NCI-H345 (cell line): ENCODE results near the gene FAM136A.
A peak's percentile ranks its signal among the peaks of the same experiment; 100 is the strongest.
"Not testable (repeated sequence)": the region's sequence is repeated elsewhere in the genome, so short reads cannot be mapped to it uniquely, and the experiment has no call there.

Experiments
- DNase-seq: peaks from one replicate; lab custom pipeline; 2025; lab: John Stamatoyannopoulos, UW

The FAM136A gene

DNA sequence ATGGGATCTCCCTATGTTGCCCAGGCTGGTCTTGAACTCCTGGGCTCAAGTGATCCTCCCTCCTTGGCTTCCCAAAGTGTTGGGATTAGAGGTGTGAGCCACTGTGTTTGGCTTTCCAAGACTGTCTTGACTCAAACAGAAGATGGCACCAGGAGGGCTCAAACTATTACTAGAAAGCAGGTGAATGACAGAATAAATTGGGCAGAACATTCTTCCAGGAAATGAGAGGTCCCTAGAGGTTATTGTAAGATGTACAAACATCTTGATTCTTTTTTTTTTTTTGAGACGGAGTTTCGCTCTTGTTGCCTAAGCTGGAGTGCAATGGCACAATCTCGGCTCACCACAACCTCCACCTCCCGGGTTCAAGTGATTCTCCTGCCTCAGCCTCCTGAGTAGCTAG is 4.0 kb downstream of the FAM136A start:
- not testable (repeated sequence) for DNase-seq

DNA sequence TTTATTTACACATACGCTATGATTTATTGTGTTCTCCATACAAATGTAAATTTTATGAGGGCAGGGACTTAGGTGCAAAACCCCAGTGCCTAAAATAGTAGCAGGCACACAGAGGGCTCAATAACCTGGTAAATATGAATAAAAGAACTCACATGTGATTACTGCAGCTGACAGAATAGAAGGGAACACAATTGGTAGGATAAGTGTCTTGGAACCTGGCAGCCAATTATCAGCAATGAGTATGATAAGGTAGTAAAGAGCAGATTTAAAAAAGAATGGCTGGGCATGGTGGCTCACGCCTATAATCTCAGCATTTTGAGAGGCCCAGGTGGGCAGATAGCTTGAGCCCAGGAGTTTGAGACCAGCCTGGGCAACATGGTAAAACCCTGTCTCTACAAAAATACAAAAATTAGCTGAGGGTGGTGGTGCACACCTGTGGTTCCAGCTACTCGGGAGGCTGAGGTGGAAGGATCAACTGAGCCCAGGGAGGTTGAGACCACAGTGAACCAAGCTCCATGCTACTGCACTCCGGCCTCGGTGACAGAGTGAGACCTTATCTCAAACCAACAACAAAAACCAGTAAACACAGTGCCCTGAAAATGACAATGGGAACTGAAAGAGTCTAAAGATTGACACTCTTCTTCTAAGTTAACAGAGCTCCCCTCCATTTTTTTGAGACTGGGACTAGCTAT is 18.2 kb downstream of the FAM136A start:
- no peak for DNase-seq

DNA sequence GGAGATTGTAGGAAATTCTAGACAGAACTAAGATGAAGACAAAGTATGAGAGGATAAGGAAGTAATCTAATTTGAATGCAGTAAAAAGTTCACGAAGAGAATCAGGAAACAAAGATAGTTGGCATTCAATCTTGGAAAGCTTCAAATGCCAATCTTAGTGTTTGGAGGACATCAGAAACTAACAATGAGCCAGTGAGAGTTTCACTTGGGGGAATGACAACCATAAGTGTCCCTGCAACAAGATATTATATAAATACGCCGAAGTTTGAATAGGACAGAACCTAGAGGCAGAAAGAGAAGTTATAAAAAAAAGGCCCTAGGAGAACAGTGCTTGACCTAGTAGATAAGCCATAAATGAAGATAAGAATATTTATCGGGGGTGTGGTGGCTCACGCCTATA is 19.4 kb downstream of the FAM136A start:
- no peak for DNase-seq

DNA sequence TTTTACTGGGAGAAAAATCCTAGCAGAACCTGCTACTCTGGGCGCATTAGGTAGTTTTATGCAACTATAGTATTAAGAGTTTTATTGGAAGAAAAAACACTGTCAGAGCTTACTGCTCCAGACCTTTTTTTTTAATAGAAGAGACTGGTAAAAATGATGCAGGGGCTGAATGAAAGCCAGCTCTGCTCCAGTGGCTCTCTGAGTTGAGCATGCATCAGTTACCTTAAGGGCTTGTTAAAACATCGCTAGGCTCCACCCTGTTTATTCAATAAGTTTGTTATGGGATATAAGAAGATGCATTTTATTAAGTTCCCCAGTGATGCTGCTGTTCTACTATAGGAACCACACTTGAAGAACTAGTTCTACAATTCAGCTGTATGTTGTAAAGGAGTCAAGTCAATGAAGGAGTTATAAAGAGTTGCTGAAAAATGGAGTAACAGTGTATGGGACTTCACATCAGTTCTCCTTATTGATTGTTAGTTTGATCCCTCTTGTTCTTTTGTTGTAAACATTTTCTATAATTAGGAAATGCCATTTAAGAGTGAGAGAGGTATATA is 21.5 kb downstream of the FAM136A start:
- no peak for DNase-seq

DNA sequence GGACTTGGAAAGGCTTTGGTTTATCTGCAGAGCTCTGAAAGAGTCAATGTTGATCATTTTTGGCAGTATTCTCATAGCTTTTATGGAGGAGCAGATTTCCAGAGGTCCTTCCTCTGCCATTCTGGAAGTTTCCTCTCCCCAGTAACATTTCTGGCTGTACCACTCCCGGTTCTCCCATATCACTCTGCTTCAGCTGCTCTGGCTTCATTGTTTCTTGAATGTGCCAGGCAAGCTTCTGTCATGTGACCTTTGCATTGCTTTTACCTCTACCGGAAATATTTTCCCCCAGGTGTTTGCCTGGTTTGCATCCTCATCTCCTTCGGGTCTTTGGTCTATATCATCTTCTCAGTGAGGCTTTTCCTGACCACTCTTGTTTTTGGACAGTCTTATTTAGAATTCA is 31.5 kb downstream of the FAM136A start:
- DNase-seq, result no peak

DNA sequence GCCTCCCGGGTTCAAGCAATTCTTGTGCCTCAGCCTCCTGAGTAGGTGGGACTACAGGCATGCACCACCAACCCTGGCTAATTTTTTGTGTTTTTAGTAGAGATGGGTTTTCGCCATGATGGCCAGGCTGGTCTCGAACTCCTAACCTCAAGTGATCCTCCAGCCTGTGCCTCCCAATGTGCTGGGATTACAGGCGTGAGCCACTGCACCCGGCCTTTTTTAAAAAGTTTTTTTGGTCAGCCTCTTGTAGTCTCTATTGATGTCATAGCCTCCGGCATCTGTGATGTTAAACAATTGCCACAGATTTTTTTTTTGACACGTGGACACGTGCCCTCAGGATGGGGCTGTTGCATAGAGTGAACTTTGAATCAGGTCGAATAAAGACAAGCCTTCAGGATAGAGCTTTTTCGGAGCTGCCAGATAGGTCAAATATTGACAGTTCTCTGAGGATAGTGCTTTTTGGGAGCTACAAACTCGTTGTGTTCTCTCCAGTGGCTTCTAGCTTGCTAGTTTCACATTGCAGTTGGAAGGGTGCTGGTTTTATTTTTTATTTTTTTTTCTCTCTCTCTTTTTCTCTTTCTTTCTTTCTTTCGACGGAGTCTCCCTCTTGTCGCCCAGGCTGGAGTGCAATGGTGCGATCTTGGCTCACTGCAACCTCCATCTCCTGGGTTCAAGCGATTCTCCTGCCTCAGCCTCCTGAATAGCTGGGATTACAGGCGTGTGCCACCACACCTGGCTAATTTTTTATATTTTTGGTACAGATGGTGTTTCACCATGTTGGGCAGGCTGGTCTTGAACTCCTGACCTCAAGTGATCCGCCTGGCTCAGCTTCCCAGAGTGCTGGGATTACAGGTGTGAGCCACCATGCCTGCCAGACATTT is 32.2 kb downstream of the FAM136A start:
- DNase-seq, result not testable (repeated sequence)

DNA sequence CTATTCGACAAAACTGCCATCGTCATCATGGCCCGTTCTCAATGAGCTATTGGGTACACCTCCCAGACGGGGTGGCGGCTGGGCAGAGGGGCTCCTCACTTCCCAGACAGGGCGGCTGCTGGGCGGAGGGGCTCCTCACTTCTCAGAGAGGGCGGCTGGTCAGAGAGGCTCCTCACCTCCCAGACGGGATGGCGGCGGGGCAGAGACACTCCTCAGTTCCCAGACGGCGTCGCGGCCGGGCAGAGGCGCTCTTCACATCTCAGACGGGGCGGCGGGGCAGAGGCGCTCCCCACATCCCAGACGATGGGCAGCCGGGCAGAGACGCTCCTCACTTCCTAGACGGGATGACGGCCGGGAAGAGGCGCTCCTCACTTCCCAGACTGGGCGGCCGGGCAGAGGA is 34.9 kb downstream of the FAM136A start:
- not testable (repeated sequence) for DNase-seq

DNA sequence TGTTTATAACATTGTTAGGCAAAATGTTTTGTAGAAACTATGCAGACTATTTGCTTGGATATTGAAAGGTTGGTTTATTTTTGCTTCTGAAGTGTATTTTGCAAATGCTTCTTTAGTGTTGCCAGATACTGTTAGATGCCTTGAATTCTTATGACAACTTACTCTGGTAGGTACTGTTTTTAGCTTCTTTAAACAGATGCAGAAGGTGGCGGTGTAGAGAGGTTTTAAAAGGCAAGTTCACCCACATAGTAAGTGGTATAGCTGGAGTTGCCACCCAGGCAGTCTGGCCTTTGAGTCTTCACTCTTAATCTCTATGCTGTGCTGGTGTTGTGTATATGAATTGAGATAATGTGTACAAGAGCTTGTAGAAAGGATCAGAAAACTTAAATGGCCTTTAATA is 40.4 kb downstream of the FAM136A start:
- no peak for DNase-seq

DNA sequence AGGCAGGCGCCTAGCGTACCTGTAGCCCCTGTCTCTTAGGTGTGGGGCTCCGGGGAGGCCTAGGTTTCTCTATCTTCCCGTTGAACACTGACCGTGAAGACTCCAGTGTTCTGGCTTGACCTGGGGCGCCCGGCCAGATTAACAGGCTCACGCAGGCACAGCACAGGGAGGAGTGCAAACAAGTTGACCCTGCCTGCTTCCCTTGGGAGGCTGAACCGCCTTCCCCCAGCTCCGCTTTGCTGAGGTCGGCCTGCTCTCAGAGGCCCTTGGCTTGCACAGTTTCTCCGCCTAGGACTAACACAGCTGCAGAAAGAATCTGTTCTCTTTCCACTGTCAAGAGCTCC is 43.4 kb downstream of the FAM136A start:
- DNase-seq, result no peak

DNA sequence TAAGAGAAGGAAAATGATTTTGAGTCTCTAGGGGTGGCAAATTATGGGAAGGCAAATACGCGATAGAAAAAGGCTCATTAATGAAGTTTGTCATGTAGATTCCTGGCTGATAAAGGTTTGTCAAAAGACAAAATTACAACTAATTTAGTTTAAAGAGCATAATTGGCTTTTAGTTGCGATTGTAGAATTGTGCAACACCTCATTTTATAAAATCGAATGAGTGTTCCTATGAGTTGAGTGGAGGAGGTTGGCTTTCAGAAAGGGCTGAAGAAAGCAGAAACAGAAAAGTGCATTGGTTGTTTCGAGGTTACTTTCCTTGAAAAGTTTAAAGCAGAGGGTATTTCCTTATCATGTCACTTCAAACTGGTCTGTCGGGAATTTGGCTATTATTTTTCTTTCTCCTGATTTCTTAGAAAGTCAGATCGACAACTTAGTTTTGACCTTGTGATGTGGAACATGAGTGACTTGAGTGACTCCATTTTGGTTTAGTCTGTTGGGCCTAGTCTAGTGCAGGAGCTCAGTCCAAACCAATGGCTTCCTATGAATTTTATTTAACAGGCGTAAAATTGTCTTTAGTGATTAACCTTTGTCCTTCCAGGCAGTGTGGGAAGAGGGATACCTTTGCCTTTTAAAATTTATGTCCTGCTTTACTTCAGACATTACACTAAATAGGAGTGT is 46.1 kb downstream of the FAM136A start:
- no peak for DNase-seq

DNA sequence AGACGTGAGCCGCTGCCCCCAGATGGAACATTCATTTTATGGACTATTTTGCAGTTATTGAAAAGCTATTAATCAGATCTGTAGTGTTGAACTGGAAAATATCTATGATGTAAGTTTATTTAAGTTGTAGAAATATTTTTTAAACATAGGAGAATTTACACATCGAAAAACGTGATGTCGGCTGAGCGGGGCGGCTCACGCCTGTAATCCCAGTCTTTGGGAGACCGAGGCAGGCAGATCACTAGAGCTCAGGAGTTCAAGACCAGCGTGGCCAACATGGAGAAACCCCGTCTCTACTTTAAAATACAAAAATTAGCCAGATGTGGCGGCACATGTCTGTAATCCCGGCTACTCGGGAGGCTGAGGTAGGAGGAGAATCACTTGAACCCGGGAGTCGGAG is 51.4 kb downstream of the FAM136A start:
- no peak for DNase-seq

DNA sequence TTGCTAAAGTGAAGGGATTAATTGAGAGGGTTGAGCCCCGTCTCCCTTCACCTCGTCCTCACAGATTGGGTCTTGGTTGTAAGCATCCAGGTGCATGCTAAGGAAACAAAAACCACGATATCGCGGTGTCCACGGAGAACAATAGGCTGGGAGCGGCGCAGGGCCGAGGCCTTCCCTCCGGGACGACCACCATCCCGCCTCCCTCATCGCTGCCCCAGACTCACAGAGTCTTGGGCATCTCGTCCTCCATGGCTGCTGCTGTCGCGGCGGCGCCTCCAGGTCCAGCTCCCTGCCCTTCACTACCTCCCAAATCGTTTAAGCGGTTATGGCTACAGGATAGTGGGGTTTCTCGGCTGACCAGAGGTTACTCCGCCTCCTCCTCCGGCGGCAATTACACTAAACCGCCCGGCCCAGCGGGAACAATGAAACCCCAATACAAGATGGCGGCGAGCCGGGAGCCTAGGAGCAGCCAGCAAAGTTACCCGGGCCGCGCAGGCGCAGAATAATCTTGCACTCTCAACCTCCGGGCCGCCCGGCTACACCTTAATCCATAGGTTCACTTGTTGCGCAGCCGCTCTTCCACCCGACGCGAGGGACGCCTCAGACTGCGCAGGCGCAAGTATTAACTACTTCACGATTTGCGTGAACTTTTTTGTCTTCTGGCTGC is 53.6 kb downstream of the FAM136A start, which contains the start of gene TIA1:
TSS of gene TIA1 (minus strand) at position 448 of the 667 bp plus-strand sequence. CDS start at position 250, 198 bp downstream.
- DNase-seq, result peak; percentile 99

DNA sequence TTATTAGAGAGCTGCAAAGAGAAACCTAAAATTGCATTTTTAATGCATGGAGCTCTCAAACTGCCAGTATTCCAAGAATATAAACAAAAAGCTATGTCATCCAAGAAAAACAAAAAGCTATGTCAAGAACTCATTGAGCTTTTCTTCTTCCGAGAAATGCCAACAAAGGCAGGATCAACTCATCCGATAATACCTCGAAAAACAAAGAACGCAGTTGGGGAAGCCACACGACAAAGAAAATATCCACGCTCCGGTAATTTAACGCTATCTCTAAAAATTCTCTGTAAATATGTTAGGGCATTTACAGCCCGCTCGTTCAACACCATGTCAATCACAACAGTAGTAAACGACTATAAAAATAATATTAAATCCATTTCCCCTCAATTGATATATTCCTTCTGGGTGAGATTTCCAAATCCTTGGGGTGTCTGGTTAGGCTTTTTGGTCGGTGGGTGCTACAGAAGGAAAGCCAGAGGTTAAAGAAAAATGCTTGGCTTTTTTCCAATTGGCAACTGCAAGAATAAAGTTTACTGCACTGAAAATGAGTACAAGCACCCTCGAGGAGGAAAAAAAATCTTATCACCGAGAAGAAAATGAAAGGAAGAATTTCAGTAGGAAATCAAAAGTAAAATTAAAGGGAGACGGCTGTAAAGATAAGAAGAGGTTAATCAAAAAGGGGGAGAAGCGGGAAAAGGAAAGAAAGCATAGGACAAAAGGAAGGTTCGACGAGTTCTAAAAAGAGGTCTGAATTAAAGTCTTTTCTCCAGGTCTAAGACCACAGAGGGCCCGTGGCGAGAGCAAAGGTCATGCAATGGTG is 54.3 kb downstream of the FAM136A start:
- peak; percentile 29 for DNase-seq
